GM19023 (cell line): ENCODE data around the gene ZNF773.
"Not testable (repeated sequence)": the region's sequence is repeated elsewhere in the genome, so short reads cannot be mapped to it uniquely, and the experiment has no call there.

Experiments used
- ATAC-seq: cut with Tn5 transposase; IDR thresholded peaks from one replicate; pipeline ENCODE4 v1.9.1; 2021; ENCODE audit warnings: mild to moderate bottlenecking, moderate library complexity; ENCODE audit not compliant: unreplicated experiment

ZNF773 gene

GRCh38 chr19:57499680-57500395 is at the start of gene ZNF773:
Gene ZNF773, plus strand, starts transcription at chr19:57499938. Its CDS starts 143 bp downstream, at chr19:57500081.
- peak; percentile 98 for ATAC-seq

- ATAC-seq, result no peak
Observed at GRCh38 chr19:57452307-57452706, 47.4 kb upstream of the ZNF773 start.

GRCh38 chr19:57465680-57466381 is 33.9 kb upstream of the ZNF773 start:
- ATAC-seq, result no peak

- ATAC-seq, result no peak
Observed at GRCh38 chr19:57466489-57466888, 33.2 kb upstream of the ZNF773 start.

GRCh38 chr19:57473646-57474045 is 26.1 kb upstream of the ZNF773 start:
- no peak for ATAC-seq

- peak; percentile 93 for ATAC-seq
Observed at GRCh38 chr19:57477191-57478008, 22.3 kb upstream of the ZNF773 start, which contains the start of gene ZNF772. Gene ZNF772, minus strand, starts transcription at chr19:57477566. Its CDS starts 257 bp downstream, at chr19:57477309.

GRCh38 chr19:57487477-57488298 is 12.1 kb upstream of the ZNF773 start, which contains the start of gene ZNF419:
Gene ZNF419, plus strand, starts transcription at chr19:57487750. Its CDS starts 201 bp downstream, at chr19:57487951.
- ATAC-seq, result peak; percentile 96

GRCh38 chr19:57488299-57488644 is 11.5 kb upstream of the ZNF773 start:
- ATAC-seq, result not testable (repeated sequence)

- not testable (repeated sequence) for ATAC-seq
Observed at GRCh38 chr19:57499332-57499679, 432 bp upstream of the ZNF773 start.

GRCh38 chr19:57500400-57500799 is 662 bp downstream of the ZNF773 start:
- ATAC-seq, result not testable (repeated sequence)

GRCh38 chr19:57506163-57506562 is 6.4 kb downstream of the ZNF773 start:
- ATAC-seq, result no peak

GRCh38 chr19:57511484-57511883 is 11.7 kb downstream of the ZNF773 start:
- no peak for ATAC-seq

GRCh38 chr19:57512845-57513244 is 13.1 kb downstream of the ZNF773 start:
- no peak for ATAC-seq

GRCh38 chr19:57515255-57515654 is 15.5 kb downstream of the ZNF773 start:
- ATAC-seq, result no peak

GRCh38 chr19:57518021-57518420 is 18.3 kb downstream of the ZNF773 start:
- not testable (repeated sequence) for ATAC-seq

- ATAC-seq, result peak; percentile 98
Observed at GRCh38 chr19:57527136-57527881, 27.6 kb downstream of the ZNF773 start, which contains the start of gene ZNF549. Gene ZNF549, plus strand, starts transcription at chr19:57527356. Its CDS starts 218 bp downstream, at chr19:57527574.

- ATAC-seq, result no peak
Observed at GRCh38 chr19:57537953-57538547, 38.3 kb downstream of the ZNF773 start.

- no peak for ATAC-seq
Observed at GRCh38 chr19:57546513-57546912, 46.8 kb downstream of the ZNF773 start.

GRCh38 chr19:57552432-57552831 is 52.7 kb downstream of the ZNF773 start:
- no peak for ATAC-seq
